Ishikawa (cell line): ENCODE measurements around the gene ADCY5.

Experiments
- CEBPB ChIP-seq: IDR thresholded peaks from 2 replicates; pipeline ENCODE4 v1.6.1; 2012
- EGR1 ChIP-seq: IDR thresholded peaks from 2 replicates; pipeline ENCODE4 v1.6.1; 2012
- EP300 ChIP-seq: IDR thresholded peaks from 2 replicates; pipeline ENCODE4 v1.6.1; 2012; ENCODE audit warnings: borderline replicate concordance
- FOXM1 ChIP-seq: IDR thresholded peaks from 2 replicates; pipeline ENCODE4 v1.6.1; 2012; ENCODE audit warnings: low read depth, borderline replicate concordance
- NFIC ChIP-seq: IDR thresholded peaks from 2 replicates; pipeline ENCODE4 v1.6.1; 2012
- RAD21 ChIP-seq: IDR thresholded peaks from 2 replicates; pipeline ENCODE4 v1.6.1; 2012; ENCODE audit warnings: low read depth
- TAF1 ChIP-seq: IDR thresholded peaks from 2 replicates; pipeline ENCODE4 v1.6.1; 2012; ENCODE audit warnings: low read depth, mild to moderate bottlenecking
- YY1 ChIP-seq: IDR thresholded peaks from 2 replicates; pipeline ENCODE4 v1.6.1; 2012; ENCODE audit warnings: low read depth
- ZBTB7A ChIP-seq: IDR thresholded peaks from 2 replicates; pipeline ENCODE4 v1.6.1; 2012; ENCODE audit warnings: low read depth
- TF ChIP-seq, protein P1 (sequence below): IDR thresholded peaks from 2 replicates; pipeline ENCODE4 v1.6.1; 2012; ENCODE audit warnings: low read depth, mild to moderate bottlenecking
- TF ChIP-seq, protein P2 (sequence below): IDR thresholded peaks from 2 replicates; pipeline ENCODE4 v1.6.1; 2012
- TF ChIP-seq, protein P3 (sequence below): IDR thresholded peaks from 2 replicates; pipeline ENCODE4 v1.6.1; 2012

DNA sequence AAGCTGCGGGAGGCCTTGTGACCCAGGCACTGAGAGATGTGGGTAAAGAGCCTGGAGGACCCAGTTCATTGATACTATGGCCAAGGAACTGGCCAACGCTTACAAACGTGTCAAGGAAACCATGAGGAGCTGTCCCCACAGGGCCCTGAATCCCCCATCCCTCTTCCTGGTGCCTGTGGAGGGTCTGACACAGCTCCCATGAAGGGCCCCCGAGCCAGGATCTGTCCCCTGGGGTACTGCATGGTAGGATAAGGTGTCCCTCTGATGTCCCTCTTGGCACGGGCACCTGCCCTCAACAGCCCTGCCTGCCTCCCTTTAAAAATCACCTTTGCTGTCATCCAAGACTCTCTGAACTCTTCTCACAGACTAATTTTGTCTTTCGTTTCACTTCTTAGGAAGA lies 122.4 kb downstream of the ADCY5 start:
- TF ChIP-seq, protein P1, sequence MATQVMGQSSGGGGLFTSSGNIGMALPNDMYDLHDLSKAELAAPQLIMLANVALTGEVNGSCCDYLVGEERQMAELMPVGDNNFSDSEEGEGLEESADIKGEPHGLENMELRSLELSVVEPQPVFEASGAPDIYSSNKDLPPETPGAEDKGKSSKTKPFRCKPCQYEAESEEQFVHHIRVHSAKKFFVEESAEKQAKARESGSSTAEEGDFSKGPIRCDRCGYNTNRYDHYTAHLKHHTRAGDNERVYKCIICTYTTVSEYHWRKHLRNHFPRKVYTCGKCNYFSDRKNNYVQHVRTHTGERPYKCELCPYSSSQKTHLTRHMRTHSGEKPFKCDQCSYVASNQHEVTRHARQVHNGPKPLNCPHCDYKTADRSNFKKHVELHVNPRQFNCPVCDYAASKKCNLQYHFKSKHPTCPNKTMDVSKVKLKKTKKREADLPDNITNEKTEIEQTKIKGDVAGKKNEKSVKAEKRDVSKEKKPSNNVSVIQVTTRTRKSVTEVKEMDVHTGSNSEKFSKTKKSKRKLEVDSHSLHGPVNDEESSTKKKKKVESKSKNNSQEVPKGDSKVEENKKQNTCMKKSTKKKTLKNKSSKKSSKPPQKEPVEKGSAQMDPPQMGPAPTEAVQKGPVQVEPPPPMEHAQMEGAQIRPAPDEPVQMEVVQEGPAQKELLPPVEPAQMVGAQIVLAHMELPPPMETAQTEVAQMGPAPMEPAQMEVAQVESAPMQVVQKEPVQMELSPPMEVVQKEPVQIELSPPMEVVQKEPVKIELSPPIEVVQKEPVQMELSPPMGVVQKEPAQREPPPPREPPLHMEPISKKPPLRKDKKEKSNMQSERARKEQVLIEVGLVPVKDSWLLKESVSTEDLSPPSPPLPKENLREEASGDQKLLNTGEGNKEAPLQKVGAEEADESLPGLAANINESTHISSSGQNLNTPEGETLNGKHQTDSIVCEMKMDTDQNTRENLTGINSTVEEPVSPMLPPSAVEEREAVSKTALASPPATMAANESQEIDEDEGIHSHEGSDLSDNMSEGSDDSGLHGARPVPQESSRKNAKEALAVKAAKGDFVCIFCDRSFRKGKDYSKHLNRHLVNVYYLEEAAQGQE, result no peak
- TF ChIP-seq FOXM1, result no peak
- TF ChIP-seq, protein P2, sequence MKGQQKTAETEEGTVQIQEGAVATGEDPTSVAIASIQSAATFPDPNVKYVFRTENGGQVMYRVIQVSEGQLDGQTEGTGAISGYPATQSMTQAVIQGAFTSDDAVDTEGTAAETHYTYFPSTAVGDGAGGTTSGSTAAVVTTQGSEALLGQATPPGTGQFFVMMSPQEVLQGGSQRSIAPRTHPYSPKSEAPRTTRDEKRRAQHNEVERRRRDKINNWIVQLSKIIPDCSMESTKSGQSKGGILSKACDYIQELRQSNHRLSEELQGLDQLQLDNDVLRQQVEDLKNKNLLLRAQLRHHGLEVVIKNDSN, result no peak
- no peak for TF ChIP-seq EP300
- TF ChIP-seq TAF1, result no peak
- TF ChIP-seq NFIC, result no peak
- TF ChIP-seq, protein P3, sequence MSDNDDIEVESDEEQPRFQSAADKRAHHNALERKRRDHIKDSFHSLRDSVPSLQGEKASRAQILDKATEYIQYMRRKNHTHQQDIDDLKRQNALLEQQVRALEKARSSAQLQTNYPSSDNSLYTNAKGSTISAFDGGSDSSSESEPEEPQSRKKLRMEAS, result no peak
- TF ChIP-seq CEBPB, result no peak
- TF ChIP-seq ZBTB7A, result no peak
- no peak for TF ChIP-seq YY1
- no peak for TF ChIP-seq RAD21
- TF ChIP-seq EGR1, result no peak
